HG03045 (cell line): ENCODE data around the gene TNPO2.

Source experiments
- ATAC-seq: cut with Tn5 transposase; IDR thresholded peaks from one replicate; pipeline ENCODE4 v1.9.1; 2021; ENCODE audit warnings: mild to moderate bottlenecking, moderate library complexity; ENCODE audit not compliant: unreplicated experiment

The TNPO2 gene

GRCh38 chr19:12723641-12724426 is at the start of gene TNPO2:
TNPO2 (minus strand) TSS chr19:12723932; CDS start chr19:12720977, 2,955 bp downstream.
- ATAC-seq = no peak

GRCh38 chr19:12772323-12772722 is 48.6 kb upstream of the TNPO2 start:
- ATAC-seq = no peak

DNA sequence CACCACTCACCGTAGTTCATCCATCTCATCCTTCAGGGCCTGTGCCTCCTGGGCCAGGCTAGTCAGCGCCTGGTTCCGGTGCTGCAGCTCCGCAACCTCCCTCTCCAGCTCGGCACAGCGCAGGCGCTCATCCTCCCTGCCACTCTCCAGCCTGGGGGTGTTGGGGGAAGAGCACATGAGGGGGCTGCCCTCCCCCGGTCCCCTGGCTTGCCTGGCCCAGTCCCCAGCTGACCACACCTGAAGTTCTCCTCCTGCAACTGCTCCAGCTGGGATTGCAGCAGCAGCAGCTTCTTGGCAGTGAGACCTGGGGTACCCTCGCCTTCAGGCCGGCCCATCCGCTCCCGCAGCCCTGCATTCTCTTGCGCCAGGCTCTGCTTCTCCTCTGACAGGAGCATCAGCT is 47.2 kb upstream of the TNPO2 start:
- no peak for ATAC-seq

GRCh38 chr19:12769689-12770088 is 46.0 kb upstream of the TNPO2 start:
- no peak for ATAC-seq

- no peak for ATAC-seq
Observed at GRCh38 chr19:12767666-12768065, 43.9 kb upstream of the TNPO2 start.

- no peak for ATAC-seq
Observed at GRCh38 chr19:12767150-12767549, 43.4 kb upstream of the TNPO2 start.

- no peak for ATAC-seq
Observed at GRCh38 chr19:12766051-12766521, 42.4 kb upstream of the TNPO2 start.

DNA sequence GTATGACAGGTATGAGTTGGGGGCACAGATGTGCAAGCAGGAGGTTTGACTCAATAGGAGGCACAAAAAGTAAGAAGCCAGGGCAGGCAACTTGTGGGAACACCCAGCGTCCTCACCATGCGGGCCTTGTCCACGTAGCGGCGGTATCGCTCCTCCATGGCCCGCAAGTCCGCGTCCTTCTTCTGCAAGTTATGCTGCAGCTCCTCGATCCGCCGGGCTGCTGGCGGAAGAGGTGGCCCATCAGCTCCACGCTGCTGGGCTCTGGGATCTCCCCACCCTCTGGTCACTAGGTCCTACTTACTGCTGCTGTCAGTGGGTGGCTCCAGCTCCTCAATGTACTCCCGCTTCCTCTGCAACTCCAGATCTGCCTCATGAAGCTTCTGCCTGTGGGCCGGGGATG is 41.0 kb upstream of the TNPO2 start:
- ATAC-seq = no peak

DNA sequence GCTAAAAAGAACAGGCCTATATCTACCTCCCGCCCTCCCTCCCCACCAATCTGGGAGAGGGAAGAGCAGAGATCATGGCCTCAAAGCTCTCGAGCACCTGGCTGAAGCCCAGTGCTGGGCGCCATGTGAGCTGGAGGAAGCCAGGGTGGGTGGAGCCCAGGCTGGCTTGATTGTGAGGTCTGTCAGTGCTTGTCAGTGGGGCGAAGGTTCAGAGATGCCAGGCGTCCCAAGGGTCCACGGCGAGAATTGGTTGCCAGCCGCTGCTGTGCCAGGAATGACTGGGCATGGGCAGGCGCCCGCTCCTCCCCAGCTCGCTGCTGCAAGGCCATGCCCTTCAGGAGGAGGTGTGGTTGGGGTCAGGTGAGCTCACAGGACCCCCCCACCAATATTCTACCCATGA is 39.4 kb upstream of the TNPO2 start:
- no peak for ATAC-seq

DNA sequence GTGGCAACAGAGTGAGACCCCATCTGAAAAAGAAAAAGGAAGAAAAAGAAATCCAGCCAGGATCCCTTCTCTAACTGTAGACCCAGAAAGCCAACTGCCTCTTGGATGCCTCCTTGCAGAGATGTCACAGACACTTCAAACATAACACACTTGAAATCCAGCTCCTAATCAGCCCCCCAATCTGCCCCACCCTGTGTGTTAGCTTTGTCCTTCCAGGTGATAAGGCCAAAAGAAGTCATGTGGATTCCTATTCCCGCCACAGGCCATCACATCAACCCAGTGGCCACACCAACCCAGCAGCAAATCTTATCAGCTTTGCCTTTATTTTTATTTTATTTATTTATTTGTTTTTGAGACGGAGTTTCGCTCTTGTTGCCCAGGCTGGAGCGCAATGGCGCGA is 36.0 kb upstream of the TNPO2 start:
- no peak for ATAC-seq

DNA sequence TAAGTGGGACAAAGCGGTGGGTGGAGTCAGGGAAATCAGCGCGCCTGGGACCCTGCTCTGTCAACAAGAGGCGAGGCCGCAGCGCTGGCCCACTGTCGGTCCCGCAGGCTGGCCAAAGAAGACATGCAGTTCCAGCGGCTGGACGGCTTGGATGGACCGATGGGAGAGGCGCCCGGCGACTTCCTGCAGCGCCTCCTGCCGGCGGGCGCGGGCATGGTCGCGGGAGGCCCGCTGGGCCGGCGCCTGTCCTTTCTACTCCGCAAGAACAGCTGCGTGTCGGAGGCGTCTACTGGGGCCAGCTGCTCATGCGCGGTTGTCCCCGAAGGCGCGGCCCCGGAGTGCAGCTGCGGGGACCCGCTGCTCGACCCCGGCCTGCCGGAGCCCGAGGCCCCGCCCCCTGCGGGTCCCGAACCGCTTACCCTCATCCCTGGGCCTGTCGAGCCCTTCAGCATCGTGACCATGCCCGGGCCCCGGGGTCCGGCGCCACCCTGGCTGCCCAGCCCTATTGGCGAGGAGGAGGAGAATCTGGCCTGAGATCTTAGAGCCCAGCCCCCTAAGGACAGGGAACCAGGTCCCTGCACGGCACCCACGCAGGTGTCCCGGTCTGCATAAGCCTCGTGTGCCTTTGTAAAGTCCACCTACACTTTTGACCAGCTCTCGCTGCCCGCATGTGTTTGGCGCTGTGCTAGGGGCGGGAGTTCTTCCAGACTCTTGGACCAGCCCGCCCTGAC is 34.0 kb upstream of the TNPO2 start:
- no peak for ATAC-seq

GRCh38 chr19:12756150-12756883 is 32.6 kb upstream of the TNPO2 start:
- ATAC-seq = no peak

DNA sequence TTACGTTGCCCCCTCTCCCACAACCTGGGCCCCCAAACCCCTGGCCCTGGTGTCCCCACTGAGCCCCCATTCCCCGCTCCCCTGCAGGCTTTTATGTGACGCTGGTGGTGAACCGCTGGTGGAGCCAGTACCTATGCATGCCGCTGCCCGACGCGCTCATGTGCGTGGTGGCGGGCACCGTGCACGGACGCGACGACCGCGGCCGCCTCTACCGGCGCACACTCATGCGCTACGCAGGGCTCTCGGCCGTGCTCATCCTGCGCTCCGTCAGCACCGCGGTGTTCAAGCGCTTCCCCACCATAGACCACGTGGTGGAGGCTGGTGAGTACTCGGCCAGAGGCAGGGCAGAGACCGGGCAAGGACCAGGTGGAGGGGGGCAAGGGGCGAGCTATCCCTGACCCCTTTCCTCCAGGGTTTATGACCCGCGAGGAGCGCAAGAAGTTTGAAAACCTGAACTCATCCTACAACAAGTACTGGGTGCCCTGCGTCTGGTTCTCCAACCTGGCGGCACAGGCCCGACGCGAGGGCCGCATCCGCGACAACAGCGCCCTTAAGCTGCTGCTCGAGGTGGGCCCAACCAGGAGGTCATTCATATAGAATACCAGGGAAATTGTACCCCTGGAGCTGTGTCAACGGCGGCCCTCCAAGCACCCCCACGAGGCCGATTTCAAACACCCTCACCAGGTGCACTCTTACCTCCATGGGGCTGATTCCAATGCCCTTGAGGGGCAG is 30.9 kb upstream of the TNPO2 start:
- no peak for ATAC-seq

GRCh38 chr19:12752056-12752781 is 28.5 kb upstream of the TNPO2 start:
- ATAC-seq = no peak

GRCh38 chr19:12751635-12752034 is 27.9 kb upstream of the TNPO2 start, which contains the start of gene BEST2:
BEST2 (plus strand) TSS chr19:12751791; CDS start chr19:12752593, 802 bp downstream.
- ATAC-seq = no peak

- no peak for ATAC-seq
Observed at GRCh38 chr19:12750851-12751250, 27.1 kb upstream of the TNPO2 start.

GRCh38 chr19:12749938-12750521 is 26.3 kb upstream of the TNPO2 start:
- ATAC-seq = no peak

GRCh38 chr19:12748489-12748888 is 24.8 kb upstream of the TNPO2 start:
- ATAC-seq = no peak

- no peak for ATAC-seq
Observed at GRCh38 chr19:12745166-12745897, 21.6 kb upstream of the TNPO2 start.
